GM18505 (cell line): ENCODE measurements around the gene PIK3R1.

Experiments
- ATAC-seq: cut with Tn5 transposase; IDR thresholded peaks from one replicate; pipeline ENCODE4 v1.9.1; 2021; ENCODE audit not compliant: unreplicated experiment
- POLR2A ChIP-seq: IDR thresholded peaks from 4 replicates; pipeline ENCODE4 v1.6.1; 2011; ENCODE audit warnings: borderline replicate concordance; ENCODE audit not compliant: insufficient read depth, insufficient read length; ENCODE audit errors: extremely low read depth

The PIK3R1 gene

GRCh38 chr5:68214482-68215207 is 911 bp upstream of the PIK3R1 start:
- TF ChIP-seq POLR2A, result no peak
- ATAC-seq, result peak; percentile 16

GRCh38 chr5:68215898-68216244 is 315 bp downstream of the PIK3R1 start:
- TF ChIP-seq POLR2A, result no peak
- peak; percentile 49 for ATAC-seq

- ATAC-seq, result peak; percentile 18
- TF ChIP-seq POLR2A, result no peak
These were observed 890 bp downstream of the PIK3R1 start for GRCh38 chr5:68216245-68217046.

- TF ChIP-seq POLR2A, result no peak
- no peak for ATAC-seq
These were observed 1.4 kb downstream of the PIK3R1 start for GRCh38 chr5:68217047-68217355.

- no peak for TF ChIP-seq POLR2A
- ATAC-seq, result no peak
These were observed 2.0 kb downstream of the PIK3R1 start for GRCh38 chr5:68217528-68217927.

- TF ChIP-seq POLR2A, result no peak
- no peak for ATAC-seq
These were observed 3.7 kb downstream of the PIK3R1 start for GRCh38 chr5:68219161-68219816.

GRCh38 chr5:68220260-68220659 is 4.7 kb downstream of the PIK3R1 start:
- no peak for ATAC-seq
- TF ChIP-seq POLR2A, result no peak

GRCh38 chr5:68220914-68221313 is 5.4 kb downstream of the PIK3R1 start:
- TF ChIP-seq POLR2A, result no peak
- no peak for ATAC-seq

- ATAC-seq, result no peak
- no peak for TF ChIP-seq POLR2A
These were observed 5.9 kb downstream of the PIK3R1 start for GRCh38 chr5:68221488-68221887.

- no peak for TF ChIP-seq POLR2A
- ATAC-seq, result no peak
These were observed 6.8 kb downstream of the PIK3R1 start for GRCh38 chr5:68222310-68222709.

- no peak for TF ChIP-seq POLR2A
- ATAC-seq, result no peak
These were observed 7.3 kb downstream of the PIK3R1 start for GRCh38 chr5:68222824-68223354.

- TF ChIP-seq POLR2A, result no peak
- no peak for ATAC-seq
These were observed 8.3 kb downstream of the PIK3R1 start for GRCh38 chr5:68223904-68224303.

- TF ChIP-seq POLR2A, result no peak
- no peak for ATAC-seq
These were observed 9.1 kb downstream of the PIK3R1 start for GRCh38 chr5:68224509-68225187.

- no peak for TF ChIP-seq POLR2A
- ATAC-seq, result no peak
These were observed 9.8 kb downstream of the PIK3R1 start for GRCh38 chr5:68225188-68225910.
